ENCODE measurements around the gene TMEM222. TPM values are rescaled to one million over a fixed set of nuclear protein-coding genes. Genes with fewer than 3 reads are reported as not detected.
A peak's percentile ranks its signal among the peaks of the same experiment; 100 is the strongest.
"Not testable (repeated sequence)": the region's sequence is repeated elsewhere in the genome, so short reads cannot be mapped to it uniquely, and the experiment has no call there.

The TMEM222 gene, protein sequence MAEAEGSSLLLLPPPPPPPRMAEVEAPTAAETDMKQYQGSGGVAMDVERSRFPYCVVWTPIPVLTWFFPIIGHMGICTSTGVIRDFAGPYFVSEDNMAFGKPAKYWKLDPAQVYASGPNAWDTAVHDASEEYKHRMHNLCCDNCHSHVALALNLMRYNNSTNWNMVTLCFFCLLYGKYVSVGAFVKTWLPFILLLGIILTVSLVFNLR
- 10 to 100 TPM; 29.8 to 44.2 (median 35.2) TPM for polyA plus RNA-seq (ENCODE audit: insufficient read length in 4 of 4)

- DNase-seq (ENCODE audit: low read depth in 4 of 4, low spot score in 3 of 4): peak; percentile 83 to 90 (median 88)
Observed at GRCh38 chr1:27321813-27322568, at the start of gene TMEM222. Gene TMEM222, plus strand, starts transcription at chr1:27322163. Its CDS starts 35 bp downstream, at chr1:27322198.

DNA sequence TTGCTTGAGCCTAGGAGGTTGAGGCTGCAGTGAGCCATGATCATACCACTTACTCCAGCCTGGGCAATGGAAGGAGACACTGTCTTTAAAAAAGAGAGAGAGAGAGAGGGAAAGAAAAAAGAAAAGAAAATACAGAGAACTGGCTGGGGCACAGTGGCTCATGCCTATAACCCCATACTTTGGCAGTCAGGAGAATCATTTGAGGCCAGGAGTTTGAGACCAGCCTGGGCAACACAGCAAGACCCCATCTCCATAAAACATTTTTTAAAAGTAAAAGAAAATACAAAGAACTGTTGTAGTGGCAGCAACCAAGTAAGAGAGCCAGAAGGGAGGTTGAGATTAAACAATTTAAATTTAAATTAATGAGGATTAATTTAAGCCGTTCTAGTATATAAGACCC, 47.8 kb upstream of the TMEM222 start:
- no peak for DNase-seq (ENCODE audit: low read depth in 4 of 4, low spot score in 3 of 4)

GRCh38 chr1:27275696-27276095, 46.3 kb upstream of the TMEM222 start:
- DNase-seq (ENCODE audit: low read depth in 4 of 4, low spot score in 3 of 4): no peak

DNA sequence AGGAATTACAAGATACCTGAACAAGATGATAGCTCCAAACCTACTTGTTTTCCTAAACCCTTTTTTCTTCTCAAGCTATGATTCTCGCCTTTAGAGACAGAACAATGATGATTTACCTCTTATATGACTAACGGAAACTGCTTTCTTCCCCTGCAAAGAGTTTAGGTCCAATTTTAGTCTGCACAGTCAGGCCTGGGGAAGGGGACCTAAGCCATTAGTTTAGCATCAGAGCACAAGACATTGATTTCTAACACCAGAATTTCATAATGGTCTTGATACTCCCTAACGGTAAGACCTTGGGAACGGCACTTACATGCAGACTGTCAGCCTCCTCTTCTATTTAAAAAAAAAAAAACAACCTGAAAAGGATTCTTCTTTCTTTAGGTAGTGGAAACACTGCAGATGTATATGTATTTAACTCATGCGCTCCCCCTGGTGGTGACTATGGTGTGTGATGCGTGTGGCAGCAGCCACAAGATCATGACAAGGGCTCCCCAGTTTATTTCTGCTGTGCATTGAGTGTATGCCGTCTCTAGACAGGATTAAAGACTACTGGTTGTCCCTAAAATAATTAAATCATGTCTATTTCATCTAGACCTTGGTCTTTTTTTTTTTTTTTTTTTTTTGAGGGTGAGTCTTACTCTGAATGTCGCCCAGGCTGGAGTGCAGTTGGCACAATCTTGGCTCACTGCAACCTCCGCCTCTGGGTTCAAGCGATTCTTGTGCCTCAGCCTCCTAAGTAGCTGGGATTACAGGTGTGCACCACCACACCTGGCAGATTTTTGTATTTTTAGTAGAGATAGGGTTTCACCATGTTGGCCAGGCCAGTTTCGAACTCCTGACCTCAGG, 37.3 kb upstream of the TMEM222 start:
- peak in 2 of 4 donors; percentile 48 to 70 for DNase-seq (ENCODE audit: low read depth in 4 of 4, low spot score in 3 of 4)

DNA sequence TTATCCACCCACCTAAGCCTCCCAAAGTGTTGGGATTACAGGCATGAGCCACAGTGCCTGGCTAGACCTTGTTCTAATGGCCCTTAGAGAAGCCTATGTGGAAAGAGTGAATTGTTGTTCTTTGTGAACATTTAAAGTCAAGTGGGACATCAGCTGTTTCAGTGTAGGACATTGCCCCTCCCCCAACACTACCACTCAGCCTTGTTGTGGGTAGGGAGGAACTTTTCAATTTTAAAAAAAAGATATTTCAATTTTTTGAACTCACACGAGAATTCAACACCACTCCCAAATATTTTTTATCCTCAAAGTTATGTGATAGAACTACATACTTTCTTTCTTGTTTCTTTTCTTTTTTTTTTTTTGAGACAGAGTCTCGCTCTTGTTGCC, 36.7 kb upstream of the TMEM222 start:
- no peak for DNase-seq (ENCODE audit: low read depth in 4 of 4, low spot score in 3 of 4)

GRCh38 chr1:27285821-27286220, 36.1 kb upstream of the TMEM222 start:
- DNase-seq (ENCODE audit: low read depth in 4 of 4, low spot score in 3 of 4): not testable (repeated sequence)

GRCh38 chr1:27289125-27289524, 32.8 kb upstream of the TMEM222 start:
- not testable (repeated sequence) for DNase-seq (ENCODE audit: low read depth in 4 of 4, low spot score in 3 of 4)

DNA sequence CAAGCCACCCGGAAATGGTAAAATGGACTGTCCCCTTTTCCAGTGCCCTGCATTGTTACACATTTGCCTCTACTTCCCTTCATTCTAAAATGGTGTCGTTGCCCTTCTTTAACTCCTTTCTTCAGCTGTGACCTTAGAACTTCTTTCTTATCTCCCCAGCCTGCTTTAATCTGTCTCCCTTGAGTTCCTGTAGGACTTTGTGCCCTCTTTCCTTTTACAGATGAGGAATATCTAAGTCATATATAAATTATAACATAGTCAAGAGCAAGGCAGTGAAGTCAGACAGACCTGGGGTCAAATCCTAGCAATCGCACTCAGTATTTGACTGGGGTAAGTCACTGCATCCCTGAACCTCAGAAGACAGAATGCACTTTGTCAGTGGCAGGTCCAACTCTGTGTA, 31.4 kb upstream of the TMEM222 start:
- DNase-seq (ENCODE audit: low read depth in 4 of 4, low spot score in 3 of 4): no peak

DNA sequence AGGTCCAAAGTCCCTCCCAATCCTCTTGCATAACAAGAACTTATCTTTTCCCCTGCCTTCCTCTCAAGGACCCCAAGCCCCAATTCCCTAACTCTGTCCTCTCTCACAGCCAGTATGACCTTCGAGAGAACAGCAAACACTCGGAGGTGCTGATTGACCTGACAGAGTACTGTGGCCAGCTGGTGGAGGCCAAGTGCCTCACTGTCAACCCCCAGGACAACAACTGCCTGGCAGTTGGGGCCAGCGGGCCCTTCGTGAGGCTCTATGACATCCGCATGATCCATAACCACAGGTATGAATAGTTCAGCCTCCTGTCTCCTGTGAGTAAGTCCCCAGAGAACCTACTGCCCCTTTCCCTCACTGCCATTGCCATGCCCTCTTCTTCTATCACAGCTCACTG, 29.9 kb upstream of the TMEM222 start:
- DNase-seq (ENCODE audit: low read depth in 4 of 4, low spot score in 3 of 4): no peak

DNA sequence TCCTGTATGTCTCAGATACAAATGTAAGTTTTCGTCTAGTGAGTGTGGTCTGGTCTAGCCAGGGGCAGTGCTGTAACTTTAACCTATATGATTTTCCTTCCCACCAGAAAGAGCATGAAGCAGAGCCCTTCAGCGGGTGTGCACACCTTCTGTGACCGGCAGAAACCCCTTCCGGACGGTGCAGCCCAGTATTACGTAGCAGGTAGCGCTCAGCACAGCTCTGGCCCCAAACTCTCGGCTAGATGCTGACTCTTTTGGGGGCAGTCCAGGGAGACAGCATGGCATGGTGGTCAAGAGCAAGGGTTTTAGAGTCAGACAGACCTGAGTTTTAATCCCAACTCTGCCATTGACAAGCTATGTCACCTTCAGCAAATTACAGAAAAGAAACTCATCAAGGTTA, 28.0 kb upstream of the TMEM222 start:
- no peak for DNase-seq (ENCODE audit: low read depth in 4 of 4, low spot score in 3 of 4)

DNA sequence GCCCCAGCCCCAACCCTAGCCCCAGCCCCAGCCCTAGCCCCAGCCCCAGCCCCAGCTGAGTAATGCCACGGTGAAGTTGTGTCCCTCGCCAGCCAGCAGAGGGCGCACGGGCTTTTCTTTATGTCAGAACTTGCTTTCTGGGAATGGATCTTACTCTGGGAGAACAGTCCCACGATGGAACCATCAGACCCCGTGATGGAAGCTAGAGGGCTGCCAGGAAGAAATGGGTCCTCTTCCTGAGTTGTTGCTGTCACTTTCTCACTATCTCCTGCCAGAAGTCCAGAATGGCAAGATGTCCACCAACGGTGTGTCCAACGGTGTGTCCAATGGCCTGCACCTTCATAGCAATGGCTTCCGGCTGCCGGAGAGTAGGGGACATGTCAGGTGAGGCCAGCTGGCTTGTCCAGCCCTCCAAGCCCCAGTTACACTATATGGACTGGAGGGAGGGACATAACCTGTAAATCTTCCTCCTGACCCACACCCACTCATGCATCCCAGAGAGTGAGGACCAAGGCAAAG, 25.1 kb upstream of the TMEM222 start:
- DNase-seq (ENCODE audit: low read depth in 4 of 4, low spot score in 3 of 4): no peak

- DNase-seq (ENCODE audit: low read depth in 4 of 4, low spot score in 3 of 4): no peak
Observed at GRCh38 chr1:27297903-27298302, 24.1 kb upstream of the TMEM222 start.

- no peak for DNase-seq (ENCODE audit: low read depth in 4 of 4, low spot score in 3 of 4)
Observed at GRCh38 chr1:27298632-27299384, 23.2 kb upstream of the TMEM222 start.

- DNase-seq (ENCODE audit: low read depth in 4 of 4, low spot score in 3 of 4): no peak
Observed at GRCh38 chr1:27299385-27300271, 22.3 kb upstream of the TMEM222 start.

DNA sequence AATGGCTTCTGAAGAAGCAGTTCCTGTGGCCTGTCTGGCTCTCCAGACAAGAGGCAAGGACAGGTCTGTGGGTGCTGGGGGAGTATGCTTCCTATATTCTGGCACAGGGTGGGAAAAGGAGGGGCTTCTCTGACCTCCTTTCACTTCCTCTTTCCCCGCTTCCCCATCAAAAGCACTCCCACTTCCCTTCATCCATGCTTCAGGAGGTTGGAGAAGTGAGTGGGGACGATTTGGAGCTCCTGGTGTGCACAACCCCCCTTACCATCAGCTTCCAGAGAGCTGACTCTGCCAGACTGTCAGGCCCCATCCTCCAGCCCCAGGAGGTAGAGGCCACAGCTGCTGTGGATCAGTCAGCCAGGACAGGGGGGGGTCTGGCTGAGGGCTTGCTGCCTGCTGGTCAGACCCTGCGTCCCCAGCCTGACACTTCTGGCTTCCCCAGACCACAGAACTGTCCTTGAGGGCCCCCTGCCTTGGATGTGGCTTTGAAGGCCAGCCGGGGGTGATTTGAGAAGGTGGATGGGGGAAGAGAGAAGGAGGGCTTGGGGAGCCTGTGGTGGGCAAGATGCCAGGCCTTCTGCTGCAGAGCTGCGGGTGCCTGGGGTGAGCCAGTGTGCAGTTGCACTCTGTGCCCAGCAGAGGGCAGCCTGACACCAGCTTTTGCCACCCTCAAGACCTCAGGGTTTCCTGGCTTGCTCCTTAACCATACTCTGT, 21.5 kb upstream of the TMEM222 start:
- peak; percentile 75 to 84 (median 78) for DNase-seq (ENCODE audit: low read depth in 4 of 4, low spot score in 3 of 4)

DNA sequence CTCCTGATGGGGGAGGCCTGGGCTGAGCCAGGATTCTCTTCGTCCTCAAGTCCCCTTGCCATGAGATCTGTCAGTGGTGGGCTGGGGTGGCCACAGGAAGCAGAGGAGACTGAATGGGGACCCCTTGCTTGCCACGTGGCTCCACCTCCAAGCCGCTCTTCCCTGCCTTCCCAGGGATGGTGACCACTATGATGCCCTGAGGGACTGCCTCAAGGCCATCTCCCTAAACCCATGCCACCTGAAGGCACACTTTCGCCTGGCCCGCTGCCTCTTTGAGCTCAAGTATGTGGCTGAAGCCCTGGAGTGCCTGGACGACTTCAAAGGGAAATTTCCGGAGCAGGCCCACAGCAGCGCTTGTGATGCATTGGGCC, 20.9 kb upstream of the TMEM222 start:
- no peak for DNase-seq (ENCODE audit: low read depth in 4 of 4, low spot score in 3 of 4)

DNA sequence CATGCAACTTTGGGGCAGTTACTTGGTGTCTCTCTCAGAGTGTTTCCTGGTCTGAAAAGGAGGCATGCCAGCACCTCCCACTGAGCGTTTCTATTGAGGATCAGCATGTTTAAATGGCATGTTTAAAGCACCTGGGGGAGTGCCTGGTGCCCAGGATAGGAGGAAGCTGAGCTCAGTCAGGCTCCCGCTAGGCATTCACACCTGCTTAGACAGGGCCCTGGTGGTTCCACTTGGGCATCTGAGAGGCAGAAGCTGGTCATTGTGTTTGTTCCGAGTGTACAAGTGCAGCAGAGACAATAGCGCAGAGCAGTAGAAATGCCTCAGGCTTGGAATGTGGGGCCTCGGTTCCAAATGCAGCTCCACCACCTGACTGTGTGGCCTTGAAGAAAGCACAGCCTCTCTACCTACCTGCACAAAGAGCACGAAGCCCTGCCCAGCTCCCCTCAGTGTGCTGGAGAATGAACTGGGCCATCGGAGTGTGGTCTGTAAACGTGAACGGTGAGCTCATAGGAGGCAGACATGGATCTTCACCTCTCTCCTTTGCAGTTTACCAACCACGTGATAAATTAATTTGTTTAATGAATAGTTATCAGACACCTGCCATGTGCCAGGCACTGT, 20.3 kb upstream of the TMEM222 start:
- DNase-seq (ENCODE audit: low read depth in 4 of 4, low spot score in 3 of 4): no peak

DNA sequence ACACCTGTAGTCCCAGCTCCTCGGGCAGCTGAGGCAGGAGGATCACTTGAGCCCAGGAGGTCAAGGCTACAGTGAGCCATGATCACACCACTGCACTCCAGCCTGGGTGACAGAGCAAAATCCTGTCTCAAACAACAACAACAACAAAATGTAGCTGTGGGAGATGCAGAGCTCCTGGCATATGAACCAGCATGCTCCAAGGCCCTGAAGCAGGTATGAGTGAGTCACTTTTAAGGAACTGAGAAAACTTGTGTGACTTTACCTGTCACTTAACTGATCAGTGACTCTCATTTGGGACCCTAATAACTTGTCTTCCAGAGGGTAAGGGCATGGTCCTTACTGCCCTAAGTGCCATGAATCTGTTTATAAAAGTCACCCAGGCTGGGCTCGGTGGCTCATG, 19.4 kb upstream of the TMEM222 start:
- DNase-seq (ENCODE audit: low read depth in 4 of 4, low spot score in 3 of 4): no peak

All from left renal pelvis (tissue), 4 donors.